GM21360 (cell line): ENCODE results near the gene FCN2.

Source experiments
- ATAC-seq: cut with Tn5 transposase; IDR thresholded peaks from one replicate; pipeline ENCODE4 v1.9.1; 2021; ENCODE audit warnings: mild to moderate bottlenecking, moderate library complexity; ENCODE audit not compliant: unreplicated experiment

The FCN2 gene

GRCh38 chr9:134902936-134903335 is 22.3 kb downstream of the FCN2 start:
- ATAC-seq, result no peak

GRCh38 chr9:134908524-134909309 is 28.1 kb downstream of the FCN2 start:
- no peak for ATAC-seq

- no peak for ATAC-seq
Observed at GRCh38 chr9:134909511-134910481, 29.2 kb downstream of the FCN2 start.

GRCh38 chr9:134912126-134912840 is 31.7 kb downstream of the FCN2 start:
- no peak for ATAC-seq

- ATAC-seq, result no peak
Observed at GRCh38 chr9:134913041-134913712, 32.6 kb downstream of the FCN2 start.

GRCh38 chr9:134913713-134914500 is 33.3 kb downstream of the FCN2 start:
- ATAC-seq, result no peak

GRCh38 chr9:134914501-134914834 is 33.9 kb downstream of the FCN2 start:
- no peak for ATAC-seq

- ATAC-seq, result no peak
Observed at GRCh38 chr9:134915046-134915985, 34.7 kb downstream of the FCN2 start.

- ATAC-seq, result no peak
Observed at GRCh38 chr9:134916161-134916665, 35.6 kb downstream of the FCN2 start.

- no peak for ATAC-seq
Observed at GRCh38 chr9:134917431-134918373, 37.1 kb downstream of the FCN2 start, which contains the start of gene FCN1. FCN1 (minus strand) TSS chr9:134917912; CDS start chr9:134917871, 41 bp downstream.

GRCh38 chr9:134918646-134919045 is 38.0 kb downstream of the FCN2 start:
- ATAC-seq, result no peak

GRCh38 chr9:134919303-134919702 is 38.7 kb downstream of the FCN2 start:
- ATAC-seq, result no peak

GRCh38 chr9:134922066-134922931 is 41.7 kb downstream of the FCN2 start:
- no peak for ATAC-seq

- no peak for ATAC-seq
Observed at GRCh38 chr9:134922932-134923240, 42.3 kb downstream of the FCN2 start.

- no peak for ATAC-seq
Observed at GRCh38 chr9:134923466-134923865, 42.9 kb downstream of the FCN2 start.

- no peak for ATAC-seq
Observed at GRCh38 chr9:134925011-134925511, 44.5 kb downstream of the FCN2 start.
